Activated naive CD8-positive, alpha-beta T cell treated with anti-CD3 and anti-CD28 coated beads, Interleukin-2, amount 50 U/mL, for 16 hours (primary cell): ENCODE data around the gene TSPAN1.
A peak's percentile ranks its signal among the peaks of the same experiment; 100 is the strongest.

ENCODE experiments used
- DNase-seq: peaks from one replicate; pipeline ENCODE4 v3.0.0-alpha.2; 2020; ENCODE audit warnings: low read depth, low spot score

TSPAN1 gene, protein sequence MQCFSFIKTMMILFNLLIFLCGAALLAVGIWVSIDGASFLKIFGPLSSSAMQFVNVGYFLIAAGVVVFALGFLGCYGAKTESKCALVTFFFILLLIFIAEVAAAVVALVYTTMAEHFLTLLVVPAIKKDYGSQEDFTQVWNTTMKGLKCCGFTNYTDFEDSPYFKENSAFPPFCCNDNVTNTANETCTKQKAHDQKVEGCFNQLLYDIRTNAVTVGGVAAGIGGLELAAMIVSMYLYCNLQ

DNA sequence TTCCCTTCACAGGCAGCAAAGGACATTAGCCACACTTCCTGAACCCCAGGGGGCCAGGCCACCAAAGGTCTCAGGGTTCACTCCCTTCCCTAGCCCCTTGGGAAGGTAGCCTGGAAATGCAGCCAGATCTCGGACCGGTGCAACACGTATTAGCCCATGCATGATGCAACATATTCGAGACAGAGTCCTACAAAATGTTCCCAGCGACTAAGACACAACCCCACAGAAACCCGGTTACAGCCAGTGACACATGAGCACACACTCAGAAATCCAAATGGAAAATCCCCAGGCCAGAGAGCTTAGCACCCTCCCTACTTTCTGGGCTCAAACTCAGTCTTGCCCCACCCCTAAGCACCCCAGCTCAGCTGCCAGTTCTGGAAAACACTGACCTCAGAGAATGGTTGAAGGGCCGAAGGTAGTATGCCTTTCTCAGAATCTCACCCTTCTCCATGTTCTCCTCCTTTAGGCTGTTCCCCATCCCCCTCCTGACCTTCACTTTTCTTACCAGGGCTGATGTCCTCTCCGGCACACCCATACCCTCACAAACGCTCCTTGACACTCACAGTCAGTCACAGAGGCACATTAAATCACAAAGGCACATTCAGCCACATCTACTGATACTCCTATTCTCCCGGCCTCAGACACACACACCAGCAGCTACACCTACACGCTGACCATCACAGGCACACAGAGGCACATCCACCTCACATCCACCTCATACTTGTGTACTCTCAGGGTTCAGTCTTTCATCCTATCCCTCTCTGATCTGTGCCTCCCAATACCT is at the start of gene TSPAN1:
TSPAN1 (plus strand) TSS at position 640 of the 784 bp plus-strand sequence. CDS start 6,021 bp downstream, outside the sequence.
- no peak for DNase-seq

DNA sequence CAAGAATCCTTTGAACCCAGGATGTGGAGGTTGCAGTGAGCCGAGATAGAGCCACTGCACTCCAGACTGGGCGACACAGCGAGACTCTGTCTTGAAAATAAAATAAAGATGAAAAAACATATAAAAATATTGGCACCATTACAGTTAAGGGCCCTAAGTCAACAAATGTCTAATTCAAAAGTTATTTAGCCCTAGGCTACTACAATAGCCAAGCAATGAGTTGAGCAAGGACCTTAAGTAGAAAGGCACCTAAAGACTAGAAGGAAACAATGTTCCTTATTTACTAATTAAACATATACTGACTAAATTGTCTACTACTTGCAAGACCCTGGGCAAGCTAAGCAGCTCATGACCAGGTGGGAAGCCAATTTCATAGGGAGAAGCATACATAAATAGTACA is 46.5 kb upstream of the TSPAN1 start:
- DNase-seq = no peak

DNA sequence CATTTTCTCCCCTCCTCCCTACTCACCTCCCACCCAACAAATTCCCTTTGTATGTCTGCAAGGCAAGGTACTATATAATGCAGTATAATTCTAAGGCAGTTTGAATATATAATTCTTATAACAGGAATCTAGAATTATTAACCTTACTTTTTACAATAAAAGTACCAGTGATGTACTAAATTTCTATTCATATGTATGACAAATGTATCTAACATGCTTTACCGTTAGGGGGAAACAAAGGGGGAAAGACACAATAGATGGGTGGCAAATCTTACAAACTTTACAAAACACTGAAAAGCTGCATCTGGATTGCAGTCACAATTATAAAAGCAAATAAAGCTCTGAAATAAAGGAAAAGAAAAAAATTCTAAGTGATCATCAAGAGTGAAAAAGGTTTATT is 44.8 kb upstream of the TSPAN1 start:
- DNase-seq = no peak

DNA sequence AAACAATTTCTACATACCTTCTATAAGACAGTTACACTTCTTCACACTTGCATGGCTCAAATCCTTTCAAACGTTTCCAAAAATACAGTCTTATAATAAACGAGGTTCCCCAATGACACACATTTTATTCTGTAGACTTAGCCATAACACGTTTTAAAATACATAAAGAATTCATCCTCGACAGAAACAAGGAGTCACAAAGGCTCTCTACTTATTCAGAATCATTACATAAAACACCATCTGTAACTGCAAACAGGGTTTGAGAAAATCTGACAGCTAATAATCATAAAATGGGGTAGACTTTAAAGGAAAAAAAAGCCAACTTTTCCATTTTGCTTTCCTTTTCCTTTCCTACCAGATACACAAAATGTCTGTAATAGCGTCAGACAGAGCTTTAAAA is 44.3 kb upstream of the TSPAN1 start:
- no peak for DNase-seq

DNA sequence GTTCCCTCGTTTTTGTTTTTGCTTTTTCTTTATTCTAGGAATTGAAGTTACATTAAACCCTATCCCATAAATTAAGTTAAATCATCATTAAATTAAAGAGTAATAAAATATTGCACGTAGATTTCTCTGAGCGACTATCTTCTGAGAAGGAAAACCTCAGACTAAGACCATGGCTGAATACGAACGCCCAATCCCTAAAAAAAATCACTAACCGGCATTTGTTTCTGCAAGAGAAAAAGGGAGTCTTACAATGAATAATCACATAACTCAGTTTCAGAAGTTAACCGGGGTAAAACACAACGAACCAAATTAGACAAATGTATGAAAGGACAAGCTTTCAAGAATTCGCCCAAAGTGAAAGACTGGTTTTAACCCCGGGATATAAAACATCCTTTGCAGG is 43.8 kb upstream of the TSPAN1 start:
- DNase-seq = no peak

DNA sequence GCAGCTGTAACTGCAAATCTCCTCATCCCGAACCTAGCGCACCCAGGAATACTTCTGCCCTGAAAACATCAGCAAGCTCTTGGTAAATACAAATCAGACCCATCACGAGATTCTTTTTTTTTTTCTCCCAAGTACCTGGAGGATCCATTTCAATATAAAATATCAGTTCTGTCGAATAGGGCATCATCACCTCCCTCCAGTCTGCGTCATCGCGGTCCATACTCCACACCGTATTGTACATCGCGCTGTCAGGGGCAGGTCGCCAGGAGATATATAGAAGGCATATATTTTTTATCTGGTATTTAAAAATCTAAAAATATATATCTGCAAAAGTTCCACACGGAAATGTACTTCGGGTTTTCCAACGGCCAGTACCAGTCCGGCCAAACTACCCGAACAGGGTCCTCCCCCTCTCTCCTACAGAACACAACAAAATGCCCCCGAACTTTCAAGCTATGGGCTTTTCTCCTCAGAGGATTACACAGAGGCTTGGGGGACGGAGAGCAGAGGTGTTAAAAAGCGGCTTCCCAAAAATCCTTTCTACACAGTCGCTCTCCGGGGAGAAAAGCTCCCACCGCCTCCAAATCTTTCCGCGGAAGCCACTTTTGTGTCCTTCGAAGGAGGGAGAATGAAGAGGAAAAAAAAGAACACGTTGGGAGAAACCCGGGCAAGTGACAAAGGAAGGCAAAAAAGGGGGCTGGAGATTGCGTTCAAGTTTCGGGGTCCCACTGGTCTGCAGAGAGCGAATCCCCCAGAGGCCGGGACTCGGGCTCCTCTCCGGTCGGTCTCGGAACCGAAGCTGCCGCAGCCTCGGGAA is 43.0 kb upstream of the TSPAN1 start:
- DNase-seq = no peak

DNA sequence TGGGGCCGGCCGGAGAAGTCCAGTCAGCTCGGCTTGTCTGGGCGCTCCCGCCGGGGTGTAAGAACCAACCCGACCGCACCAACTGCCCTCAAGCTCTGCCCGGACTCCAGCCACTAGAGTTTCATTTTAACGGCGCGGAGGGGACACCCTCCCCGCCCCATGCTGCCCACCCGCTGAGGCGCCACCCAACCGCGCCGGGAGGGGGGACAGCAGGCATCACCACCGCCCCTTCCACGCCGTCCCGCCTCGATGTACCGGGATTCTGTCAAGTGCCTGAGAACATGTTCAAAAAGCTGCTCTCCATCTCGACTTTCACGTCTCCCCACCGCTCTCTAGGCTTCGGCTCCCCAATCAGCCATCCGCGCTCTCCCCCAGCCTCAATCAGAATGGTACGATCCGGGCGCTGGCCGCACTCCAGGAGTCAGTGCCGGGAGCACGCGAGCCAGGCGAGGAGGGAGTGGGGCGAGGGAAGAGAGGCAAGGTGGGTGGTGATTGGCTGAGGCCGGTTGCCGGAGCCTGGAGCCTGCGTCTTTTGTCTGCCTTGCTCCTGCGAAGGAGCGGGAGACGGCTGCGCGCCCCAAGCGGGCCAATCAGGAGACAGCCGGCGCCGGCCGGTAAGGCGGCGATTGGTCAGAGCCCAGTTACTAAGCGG is 42.2 kb upstream of the TSPAN1 start, which contains the start of gene PIK3R3:
PIK3R3 (minus strand) TSS at position 101 of the 652 bp plus-strand sequence. CDS start 677 bp downstream, outside the sequence.
- peak; percentile 75 for DNase-seq

DNA sequence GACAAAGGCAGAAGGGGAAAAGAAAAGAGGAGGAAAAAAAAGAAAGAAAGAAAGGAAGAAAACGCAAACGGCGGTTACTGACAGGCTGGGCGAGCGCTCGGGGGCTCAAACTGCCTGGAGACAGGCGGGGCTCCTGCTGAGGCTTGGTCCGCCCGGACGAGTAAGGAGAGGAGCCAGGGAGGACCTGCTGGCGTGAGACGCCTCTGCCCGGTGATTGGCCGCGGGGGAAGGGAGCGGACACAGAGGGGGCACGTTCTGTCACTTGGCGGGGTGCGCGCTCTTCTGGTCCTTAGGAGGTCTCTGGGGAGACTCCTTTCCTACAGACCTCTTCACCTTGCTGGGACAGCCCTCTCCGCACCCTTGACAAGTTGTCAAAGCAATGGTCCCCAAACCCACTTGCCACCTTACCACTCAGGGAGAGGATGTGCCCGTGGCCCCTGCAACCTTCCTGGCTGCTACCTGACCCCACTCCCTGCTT is 41.7 kb upstream of the TSPAN1 start:
- no peak for DNase-seq

DNA sequence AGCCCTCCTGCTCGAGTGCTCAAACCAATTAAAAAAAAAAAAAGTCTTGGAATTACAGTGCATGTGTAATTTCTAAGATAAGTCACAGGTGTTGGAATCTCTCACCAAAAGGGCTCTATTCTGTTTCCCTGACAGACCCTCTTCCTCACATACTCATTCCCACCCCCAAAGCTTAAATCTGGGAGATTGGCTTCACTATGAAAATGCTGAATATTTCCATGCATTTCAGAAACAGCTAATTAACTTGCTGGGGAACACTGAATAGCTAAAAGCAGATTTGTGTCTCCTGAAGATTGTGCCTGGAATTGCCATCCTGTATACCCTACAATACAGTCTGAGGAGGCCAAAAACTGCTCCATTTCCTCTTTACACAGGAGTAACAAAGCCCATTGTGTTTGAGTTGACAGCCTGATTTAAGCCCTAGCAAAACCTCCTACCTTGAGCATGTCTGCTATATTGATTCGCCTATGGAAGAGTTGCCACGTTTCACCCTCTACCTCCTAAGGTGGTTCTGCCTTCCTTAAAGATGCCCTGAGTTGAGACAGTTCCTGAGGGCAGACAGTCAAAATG is 41.0 kb upstream of the TSPAN1 start:
- no peak for DNase-seq

DNA sequence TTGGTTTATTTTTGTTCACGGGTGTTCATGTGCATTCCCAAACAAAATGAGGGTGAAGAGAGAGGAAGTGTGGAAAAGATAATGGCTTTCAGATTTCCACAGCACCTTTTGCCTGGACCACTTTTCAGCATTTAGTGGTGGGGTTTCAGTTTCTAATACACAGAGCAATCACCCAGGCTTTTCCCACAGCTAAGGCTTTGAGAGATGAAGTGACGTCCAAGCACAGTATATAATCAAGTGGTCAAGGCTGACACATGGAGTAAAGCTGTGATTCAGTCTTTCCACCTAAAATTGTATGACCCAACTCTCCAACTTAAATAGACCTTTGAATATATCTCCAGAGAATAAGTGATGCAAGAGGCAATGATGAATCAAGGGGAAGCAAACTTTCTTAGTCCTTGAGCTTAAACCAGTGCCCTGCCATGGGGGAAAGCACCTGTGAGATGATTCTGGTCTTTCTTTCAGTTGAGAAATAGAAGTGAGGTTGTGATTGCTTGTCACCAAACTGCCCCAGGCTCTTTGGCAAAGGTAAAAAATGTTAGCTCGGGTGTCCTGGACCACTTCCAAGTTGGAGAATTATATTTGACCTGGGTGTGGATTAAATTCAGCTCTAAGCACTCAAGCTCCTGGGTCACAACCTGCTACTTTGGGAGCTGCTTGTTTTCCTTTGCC is 40.1 kb upstream of the TSPAN1 start:
- DNase-seq = no peak

DNA sequence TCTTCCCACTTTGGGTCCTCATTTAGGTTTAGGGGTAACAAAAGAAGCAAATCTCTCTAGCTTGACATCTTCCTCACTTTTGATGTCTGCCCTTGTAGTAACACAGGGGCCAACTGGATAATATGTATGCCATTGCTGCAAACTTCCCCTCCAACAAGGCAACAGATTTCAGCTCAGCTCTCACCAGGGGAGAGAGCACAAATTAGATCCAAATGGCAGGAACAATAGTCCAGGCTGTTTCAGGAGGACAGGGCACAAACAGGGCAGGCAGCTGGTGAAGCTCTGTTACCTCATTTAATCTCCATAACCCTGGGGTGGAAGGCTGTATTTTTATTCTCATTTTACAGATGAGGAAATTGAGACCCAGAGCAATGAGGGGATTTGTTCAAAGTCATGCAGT is 38.2 kb upstream of the TSPAN1 start:
- no peak for DNase-seq

DNA sequence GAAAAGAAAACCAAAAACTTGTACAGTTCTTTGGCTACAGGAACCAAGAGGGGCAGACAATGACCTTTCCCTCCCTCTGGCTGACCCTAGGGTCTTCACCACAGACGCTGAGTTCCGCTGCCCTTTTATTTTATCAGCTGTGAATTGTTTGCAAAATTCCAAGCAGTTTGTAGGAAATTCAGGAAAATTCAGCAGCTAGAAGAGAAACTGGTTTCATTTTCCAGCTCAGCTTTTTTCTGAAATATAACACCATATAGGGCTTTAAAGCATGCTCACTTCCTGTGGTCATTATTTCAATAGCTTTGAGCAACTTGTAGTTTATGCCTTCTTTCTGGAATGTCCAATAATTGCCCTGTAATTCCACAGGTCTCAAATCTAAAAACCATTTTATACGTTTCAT is 37.0 kb upstream of the TSPAN1 start:
- no peak for DNase-seq

DNA sequence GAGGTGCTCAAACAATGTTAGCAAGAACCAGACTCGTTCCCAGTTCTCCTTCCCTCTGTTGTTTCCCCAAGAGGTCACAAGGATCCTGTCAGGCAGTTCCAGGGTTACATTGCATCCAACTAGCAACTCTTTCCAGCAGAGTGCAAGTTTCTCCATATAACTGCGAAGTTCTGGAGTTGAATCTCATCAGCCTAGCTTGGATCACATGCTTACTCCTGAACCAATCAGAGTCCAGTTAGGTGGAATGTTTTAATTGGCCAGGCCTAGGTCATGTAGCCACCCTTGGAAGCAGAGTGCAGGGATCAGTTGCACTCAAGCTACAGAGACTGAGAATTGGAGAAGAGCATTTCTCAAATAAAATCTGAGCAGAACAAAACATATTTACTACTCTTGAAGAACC is 26.6 kb upstream of the TSPAN1 start:
- DNase-seq = no peak

DNA sequence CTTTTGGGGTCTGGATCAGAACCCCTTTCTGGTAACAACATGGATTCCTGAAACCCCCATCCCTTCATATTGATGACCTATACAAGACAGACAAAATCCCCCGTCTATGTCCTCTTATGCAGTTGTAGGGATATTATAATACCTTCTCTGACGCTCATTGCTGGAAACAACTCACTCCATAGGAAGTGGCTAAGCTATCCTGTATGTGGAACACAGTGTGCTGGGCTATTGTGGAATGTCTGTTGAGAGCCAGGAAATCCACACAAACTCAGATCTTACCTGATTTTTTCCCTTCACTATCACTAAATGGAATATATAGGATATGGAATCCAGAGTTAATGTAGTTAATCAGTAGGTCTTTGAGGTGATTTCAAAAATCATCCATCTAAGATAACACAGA is 24.8 kb upstream of the TSPAN1 start:
- DNase-seq = no peak

DNA sequence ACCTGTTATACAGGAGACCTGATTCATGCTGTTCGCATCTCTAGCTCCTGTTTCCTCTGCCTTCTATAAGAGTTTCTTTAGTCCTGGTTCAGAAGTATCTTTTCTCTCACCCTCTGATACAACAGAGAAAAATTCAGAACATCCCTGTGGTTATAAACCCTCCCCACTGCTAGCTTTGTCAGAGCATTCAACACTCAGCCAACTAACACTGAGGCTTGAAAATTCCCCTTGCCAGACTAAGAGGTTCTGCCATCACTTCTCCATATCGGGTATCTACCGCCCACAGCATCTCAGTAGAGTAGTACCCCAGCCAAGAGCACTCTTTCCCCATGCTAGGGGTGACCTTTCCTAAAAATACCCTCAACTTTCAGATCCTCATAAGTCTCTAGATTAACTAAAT is 22.9 kb upstream of the TSPAN1 start:
- no peak for DNase-seq

DNA sequence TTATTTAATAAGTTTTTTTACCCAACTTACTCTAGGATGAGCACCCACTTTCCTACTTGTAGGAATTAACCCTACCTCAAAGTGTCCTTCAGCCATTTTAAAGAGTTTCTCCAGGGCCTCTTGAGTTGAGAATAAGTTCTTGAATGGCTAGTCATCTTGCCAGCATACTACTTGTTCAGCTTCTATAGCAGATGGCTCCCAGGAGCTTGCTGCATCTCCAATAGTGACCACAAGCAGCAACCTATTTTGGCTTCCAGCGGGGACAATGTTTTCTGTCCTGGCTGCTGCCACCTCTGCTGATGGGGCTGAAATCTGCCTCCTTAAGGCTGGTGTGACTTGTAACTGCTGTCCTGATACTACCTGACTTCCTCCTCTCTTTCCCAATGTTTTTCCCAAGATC is 21.7 kb upstream of the TSPAN1 start:
- no peak for DNase-seq

DNA sequence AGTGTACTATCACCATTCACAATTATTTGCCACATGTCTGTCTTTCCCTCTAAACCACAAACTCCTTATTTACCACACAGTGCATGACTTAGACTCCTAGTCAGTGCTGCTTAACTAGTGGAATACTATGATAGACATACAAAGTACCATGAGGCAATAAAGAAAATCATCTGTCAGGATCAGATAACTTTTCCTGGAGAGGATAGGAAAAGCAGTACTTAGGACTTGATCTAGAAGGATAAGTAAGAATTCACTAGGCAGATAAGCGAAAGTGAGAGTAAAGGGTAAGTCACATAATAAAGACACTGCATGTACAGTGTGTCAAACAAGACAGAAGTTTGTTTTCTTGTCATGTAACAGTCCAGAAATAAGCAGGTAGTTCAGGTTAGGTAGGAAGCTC is 21.2 kb upstream of the TSPAN1 start:
- DNase-seq = no peak

DNA sequence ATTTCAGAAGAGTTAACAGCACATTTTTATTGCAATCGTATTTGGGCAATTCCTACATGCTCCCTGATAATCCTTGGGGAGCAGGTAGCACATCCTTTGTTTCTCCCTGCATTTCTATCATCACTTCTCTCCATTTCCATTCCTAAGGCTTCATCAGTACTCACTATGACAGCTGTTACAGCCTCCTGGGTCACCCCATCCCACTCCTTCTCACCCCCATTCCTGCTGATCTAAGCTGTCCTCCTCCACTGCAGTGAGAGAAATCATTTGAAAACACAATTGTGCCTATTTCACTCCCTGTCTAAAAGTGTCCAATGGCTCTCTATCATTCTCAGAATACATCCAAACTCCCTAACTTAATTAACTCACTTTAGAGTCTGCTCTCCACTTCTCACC is 17.0 kb upstream of the TSPAN1 start:
- no peak for DNase-seq

DNA sequence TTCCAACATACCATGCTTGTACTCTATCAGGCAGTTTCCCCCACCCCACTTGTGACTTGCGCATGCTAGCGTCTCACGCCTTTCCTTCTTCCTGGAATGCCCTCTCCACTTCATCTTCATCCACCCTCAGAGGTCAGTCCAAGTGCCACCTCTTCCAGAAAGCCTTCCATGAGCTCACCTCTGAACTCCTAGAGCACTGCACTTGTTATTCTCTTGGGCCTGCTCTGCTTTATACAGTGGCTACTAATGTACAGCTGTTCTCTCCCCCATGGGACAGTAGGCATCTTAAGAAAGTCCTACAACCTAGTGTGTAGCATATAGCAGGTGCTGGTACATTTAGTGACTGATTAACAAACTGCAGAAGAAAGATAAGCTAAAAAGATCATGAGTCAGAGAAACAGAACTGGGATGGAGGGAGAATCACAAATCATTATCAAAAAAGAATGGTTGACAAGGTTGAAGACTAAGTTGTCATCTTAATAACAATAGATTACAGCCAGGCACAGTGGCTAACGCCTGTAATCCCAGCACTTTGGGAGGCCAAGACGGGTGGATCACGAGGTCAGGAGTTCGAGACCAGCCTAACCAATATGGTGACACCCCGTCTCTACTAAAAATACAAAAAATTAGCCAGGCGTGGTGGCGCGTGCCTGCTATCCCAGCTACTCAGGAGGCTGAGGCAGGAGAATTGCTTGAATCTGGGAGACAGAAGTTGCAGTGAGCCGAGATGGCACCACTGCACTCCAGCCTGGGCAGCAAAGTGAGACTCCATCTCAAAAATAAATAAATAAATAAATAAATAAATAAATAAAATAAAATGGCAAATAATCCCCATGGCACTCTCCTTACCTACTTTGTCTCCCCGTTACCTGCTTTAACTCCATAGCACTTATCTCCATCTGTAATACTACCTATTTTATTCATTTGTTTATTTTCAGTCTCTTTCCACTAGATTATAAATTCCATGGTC is 16.3 kb upstream of the TSPAN1 start:
- DNase-seq = no peak

DNA sequence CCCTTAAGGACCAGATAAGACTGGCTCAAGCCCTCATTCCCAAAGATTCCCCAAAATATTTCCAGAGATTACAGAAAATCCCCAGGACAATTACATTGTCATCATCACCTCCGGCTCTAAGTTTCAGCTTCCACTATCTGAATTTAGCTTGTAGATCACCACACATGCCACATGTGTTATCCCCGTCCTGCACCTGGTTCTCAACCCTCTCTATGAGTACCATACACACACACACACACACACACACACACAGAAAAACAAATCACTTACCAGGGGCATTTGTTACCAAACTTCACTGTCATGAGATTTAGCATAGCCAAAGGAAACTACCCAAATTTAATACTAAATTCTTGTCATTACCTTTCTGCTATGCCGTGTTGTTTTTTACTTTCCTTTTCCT is 15.4 kb upstream of the TSPAN1 start:
- no peak for DNase-seq
